Body of pancreas (tissue), 4 donors: ENCODE results near the gene TEX35.

Experiments
- POLR2A ChIP-seq, 3 donors: fragments of 450-650 bp; IDR thresholded peaks; one replicate each; pipeline ENCODE4 v1.6.1; 2016; ENCODE audit warnings: antibody characterized with exemption in 3 of 3, mild to moderate bottlenecking in 2 of 3
- TF ChIP-seq, protein P1 (sequence below), 7 experiments: fragments of 450-650 bp in 4 of 7; fragments of 200-600 bp in 3 of 7; sonication (generic) in 3 of 7; IDR thresholded peaks; one replicate each; pipeline ENCODE4 v1.5.1; 2016 to 2019; ENCODE audit warnings: antibody characterized with exemption in 7 of 7

DNA sequence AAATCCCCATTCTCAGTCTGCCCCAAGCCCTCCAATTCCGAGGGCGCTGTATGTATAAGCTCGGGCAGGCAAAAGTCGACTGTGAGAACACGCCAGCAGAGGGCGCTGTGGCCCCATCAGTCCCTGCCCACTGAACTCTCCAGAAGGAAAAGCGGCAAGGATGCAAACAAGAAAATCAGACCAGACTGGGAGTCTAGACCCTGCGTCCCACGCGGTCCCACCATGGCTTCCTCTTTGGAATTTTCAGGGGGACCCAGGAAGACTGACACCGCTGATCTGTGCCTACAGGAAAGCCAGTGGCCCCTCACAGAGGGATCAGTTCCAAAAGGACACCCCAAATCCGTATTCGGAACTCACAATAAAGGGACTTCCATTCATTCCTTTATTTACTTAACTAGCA, 19.5 kb downstream of the TEX35 start:
- TF ChIP-seq, protein P1, sequence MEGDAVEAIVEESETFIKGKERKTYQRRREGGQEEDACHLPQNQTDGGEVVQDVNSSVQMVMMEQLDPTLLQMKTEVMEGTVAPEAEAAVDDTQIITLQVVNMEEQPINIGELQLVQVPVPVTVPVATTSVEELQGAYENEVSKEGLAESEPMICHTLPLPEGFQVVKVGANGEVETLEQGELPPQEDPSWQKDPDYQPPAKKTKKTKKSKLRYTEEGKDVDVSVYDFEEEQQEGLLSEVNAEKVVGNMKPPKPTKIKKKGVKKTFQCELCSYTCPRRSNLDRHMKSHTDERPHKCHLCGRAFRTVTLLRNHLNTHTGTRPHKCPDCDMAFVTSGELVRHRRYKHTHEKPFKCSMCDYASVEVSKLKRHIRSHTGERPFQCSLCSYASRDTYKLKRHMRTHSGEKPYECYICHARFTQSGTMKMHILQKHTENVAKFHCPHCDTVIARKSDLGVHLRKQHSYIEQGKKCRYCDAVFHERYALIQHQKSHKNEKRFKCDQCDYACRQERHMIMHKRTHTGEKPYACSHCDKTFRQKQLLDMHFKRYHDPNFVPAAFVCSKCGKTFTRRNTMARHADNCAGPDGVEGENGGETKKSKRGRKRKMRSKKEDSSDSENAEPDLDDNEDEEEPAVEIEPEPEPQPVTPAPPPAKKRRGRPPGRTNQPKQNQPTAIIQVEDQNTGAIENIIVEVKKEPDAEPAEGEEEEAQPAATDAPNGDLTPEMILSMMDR (IDR thresholded peaks at IDR 0.05), result peak; percentile 85 to 94 (median 90)
- no peak for TF ChIP-seq POLR2A (IDR thresholded peaks at IDR 0.05)
